Stimulated activated CD8-positive, alpha-beta memory T cell treated with anti-CD3 and anti-CD28 coated beads, Interleukin-7, amount 100 ng/mL, for 1 hour (primary cell): Measurements from ENCODE around the gene HCFC2.
"Not testable (repeated sequence)": the region's sequence is repeated elsewhere in the genome, so short reads cannot be mapped to it uniquely, and the experiment has no call there.

ENCODE experiments used
- DNase-seq, 2 donors: peaks; one replicate each; pipeline ENCODE4 v3.0.0-alpha.2; 2020; ENCODE audit warnings: low read depth in 2 of 2

Gene HCFC2

DNA sequence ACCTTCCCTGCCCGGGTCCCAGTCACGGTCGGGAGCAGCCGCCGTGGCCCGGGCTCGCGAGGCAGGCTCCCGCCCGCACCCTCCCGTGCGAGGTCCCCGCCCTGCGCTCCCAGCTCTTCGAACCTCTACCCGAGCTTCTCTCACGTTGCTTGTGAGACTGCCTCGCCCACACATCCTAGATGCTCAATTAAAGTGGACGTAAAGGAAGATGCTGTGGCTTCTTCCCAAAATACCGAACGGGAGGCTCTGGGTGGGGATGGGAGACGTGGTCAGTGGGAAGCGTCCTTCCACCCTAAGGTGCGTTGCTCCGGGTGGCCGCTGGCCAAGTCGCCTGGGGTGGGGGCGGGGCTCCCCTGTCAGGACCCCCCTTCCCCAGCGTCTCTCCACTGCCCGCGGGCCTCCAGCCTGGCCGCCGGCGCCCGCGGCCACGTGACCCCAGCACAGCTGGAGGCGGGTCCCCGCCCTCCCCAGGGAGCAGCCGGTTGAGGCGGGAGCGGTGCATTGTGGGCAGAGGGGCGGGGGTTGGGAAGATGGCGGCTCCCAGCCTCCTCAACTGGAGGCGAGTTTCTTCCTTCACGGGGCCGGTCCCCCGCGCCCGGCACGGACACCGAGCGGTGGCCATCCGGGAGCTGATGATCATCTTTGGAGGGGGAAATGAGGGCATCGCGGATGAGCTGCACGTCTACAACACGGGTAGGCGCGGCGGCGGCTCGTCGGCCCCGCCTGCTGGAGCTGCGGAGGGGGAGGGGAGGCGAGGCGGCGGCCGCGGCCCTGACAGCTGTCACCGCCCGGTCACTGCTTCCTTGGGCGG, at the start of gene HCFC2:
HCFC2 (plus strand) TSS at position 501 of the 811 bp plus-strand sequence; CDS start at position 531, 30 bp downstream.
- peak; percentile 75 to 76 for DNase-seq

DNA sequence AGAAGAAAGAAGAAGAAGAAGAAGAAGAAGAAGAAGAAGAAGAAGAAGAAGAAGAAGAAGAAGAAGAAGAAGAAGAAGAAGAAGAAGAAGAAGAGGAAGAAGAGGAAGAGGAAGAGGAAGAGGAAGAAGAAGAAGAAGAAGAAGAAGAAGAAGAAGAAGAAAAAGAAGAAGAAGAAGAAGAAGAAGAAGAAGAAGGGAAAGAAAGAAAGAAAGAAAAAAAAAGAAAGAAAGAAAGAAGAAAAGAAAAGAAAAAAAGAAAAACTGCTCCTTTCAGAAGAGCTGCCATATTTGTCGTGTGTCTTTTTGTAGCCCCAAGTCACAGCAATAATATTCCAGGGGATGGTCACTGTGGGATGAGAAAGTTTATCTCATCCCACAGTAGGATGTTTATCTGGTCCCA, 42.5 kb upstream of the HCFC2 start:
- DNase-seq = not testable (repeated sequence)

DNA sequence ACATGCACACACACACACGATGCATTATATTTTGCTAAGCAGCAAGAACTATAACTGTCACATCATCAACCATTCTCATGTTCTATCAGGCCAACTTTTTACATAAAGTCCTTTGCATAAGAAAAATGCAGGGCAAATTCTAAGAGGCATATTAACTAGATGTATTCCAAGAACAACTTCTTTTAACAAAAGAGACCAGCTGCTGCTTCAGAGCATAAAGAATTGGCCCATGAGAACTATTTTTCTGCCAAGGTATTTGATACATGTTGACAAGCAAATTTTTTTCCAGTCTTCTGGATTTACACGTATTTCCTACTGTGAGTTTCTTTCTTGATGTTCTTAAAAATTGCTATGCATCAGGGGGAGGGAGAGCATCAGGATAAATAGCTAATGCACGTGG, 41.5 kb upstream of the HCFC2 start:
- DNase-seq = no peak

- DNase-seq = no peak
Measured at GRCh38 chr12:104023710-104024109, 40.6 kb upstream of the HCFC2 start.

DNA sequence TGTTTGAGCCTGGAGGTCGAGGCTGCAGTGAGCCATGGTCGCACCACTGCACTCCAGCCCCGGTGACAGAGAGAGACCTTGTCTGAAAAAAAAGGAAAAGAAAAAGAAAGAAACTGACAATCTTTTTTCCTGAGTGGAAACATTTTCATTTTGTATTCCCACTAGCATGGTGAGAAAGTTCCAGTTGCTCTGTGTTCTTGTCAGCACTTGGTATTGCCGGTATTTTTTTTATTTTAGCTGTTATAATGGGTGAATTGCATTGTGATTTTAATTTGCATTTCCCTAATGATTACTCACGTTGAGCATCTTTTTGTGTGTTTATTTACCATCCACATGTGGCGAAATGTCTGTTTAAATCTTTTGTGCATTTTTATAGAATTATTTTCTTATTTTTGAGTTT, 40.0 kb upstream of the HCFC2 start:
- DNase-seq = no peak

DNA sequence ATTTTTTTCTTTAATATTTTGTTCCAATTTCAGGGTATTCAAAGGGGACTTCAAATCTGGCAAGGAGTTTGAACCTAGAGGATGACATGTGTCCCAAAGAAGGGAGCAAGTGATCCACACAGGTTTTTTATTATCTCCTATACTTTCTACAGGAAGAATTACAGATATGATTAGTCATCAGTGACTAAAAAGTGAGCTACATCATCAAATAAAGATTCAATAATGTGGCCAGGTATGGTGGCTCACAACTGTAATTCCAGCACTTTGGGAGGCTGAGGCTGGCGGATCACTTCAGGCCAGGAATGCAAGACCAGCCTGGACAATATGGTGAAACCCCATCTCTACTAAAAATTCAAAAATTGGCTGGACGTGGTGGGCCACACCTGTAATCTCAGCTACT, 38.6 kb upstream of the HCFC2 start:
- no peak for DNase-seq

DNA sequence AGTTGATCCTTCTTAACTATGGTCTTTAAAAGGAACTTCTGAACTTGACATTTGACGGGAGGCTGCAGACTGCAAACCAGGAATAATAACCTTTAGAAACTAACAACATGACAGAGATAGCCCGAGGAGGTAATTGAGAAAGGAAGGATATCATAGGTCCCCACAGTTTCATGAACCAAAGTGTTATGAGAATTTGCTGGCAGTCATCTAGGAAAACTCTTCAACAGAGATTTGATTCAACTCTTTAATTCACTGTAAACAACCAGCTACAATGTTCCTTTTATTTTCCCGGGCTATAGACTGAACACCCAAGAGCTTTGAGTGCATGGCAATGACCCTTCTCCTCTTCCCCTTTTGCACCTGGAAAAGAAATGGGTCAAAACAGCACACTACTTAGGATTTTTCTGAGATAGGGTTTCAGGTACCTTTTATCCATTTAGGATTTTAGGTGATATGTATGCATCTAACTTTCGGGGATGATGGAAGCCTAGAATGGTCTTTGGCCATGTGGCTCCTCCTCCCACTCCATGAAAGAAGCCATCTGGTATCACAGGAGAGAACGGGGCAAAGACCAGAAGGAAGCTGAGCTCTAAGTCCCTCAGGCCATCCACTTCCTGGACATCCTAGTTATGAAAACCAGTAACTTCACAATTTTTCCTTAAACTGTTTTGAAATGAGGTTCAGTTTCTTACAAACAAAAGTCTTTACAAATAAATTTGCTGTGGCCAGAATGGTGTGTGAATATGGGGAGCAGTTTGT, 37.3 kb upstream of the HCFC2 start:
- DNase-seq = no peak

DNA sequence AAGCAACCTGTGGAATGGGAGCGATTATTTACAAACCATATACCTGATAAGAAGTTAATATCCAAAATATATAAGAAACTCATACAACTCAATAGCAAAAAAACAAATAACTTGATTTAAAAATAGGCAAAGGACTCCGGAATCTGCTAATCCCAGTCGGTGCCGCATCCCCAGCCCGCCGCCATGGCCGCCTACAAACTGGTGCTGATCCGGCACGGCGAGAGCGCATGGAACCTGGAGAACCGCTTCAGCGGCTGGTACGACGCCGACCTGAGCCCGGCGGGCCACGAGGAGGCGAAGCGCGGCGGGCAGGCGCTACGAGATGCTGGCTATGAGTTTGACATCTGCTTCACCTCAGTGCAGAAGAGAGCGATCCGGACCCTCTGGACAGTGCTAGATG, 33.7 kb upstream of the HCFC2 start:
- not testable (repeated sequence) for DNase-seq

- DNase-seq = not testable (repeated sequence)
Measured at GRCh38 chr12:104036143-104036542, 28.2 kb upstream of the HCFC2 start.

DNA sequence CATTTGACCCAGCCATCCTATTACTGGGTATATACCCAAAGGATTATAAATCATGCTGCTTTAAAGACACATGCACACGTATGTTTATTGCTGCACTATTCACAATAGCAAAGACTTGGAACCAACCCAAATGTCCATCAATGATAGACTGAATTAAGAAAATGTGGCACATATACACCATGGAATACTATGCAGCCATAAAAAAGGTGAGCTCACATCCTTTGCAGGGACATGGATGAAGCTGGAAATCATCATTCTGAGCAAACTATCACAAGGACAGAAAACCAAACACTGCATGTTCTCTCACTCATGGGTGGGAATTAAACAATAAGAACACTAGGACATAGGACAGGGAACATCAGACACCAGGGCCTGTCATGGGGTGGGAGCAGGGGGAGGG, 24.6 kb upstream of the HCFC2 start:
- DNase-seq = not testable (repeated sequence)

GRCh38 chr12:104042580-104042979, 21.8 kb upstream of the HCFC2 start:
- DNase-seq = no peak

DNA sequence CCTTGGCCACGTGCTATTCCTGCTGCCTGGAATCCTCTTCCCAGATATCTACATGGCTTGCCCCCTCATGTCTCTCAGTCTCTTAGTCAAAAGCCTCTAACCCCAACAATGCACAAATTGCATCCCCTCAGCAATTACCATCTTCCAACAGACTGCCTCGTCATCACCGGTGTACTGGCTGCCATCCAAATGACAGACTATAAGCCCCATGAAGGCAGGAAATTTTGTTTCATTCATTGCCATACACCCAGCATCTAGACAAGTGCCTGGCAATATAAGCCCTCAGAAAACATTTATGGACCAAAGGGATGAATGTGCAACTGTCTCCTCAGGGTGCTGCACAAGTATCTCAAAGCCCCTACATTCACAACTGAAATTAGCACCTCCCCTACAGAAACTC, 20.2 kb upstream of the HCFC2 start:
- DNase-seq = no peak

- DNase-seq = no peak
Measured at GRCh38 chr12:104046306-104046705, 18.0 kb upstream of the HCFC2 start.

DNA sequence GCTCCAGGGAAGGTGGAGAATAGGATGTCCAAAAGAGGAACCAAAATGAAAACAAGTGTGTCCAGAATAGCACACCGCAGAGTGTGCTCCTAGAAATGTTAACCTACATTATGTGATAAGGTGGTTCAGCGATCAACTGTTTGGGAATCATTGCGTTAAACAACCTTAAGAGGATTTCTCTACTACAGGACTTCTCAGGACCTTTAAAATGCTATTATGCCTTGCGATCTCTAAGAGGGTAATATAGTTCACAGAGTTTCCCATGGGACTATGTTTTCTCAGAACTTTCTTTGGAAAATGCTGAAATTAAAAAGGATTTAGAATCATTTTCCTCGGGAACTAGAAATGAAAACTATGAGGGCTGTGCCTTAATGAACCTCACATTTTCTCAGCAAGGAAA, 16.2 kb upstream of the HCFC2 start:
- DNase-seq = no peak

DNA sequence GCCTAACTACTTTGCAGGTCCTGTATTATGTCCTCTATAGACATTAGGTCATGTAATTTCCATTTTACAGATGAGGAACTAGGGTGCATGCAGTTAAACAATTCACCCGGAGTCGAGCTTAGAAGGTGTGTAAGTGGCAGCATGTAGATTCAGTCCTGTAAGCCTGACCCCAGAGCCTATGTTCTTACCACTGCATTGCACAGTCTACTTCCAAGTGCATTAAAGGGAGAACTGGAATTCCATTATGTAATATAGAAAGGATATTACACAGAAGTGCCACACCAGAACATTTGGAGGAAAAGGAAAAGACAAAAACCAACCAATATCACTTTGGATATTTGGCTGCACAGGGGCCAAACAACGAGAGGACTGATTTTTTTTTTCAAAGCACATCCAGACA, 15.5 kb upstream of the HCFC2 start:
- no peak for DNase-seq

GRCh38 chr12:104049278-104049902, 14.9 kb upstream of the HCFC2 start:
- DNase-seq = no peak

- DNase-seq = no peak
Measured at GRCh38 chr12:104049903-104050356, 14.4 kb upstream of the HCFC2 start, which contains the start of gene GLT8D2. TSS of gene GLT8D2 (minus strand) at chr12:104050187. CDS start at chr12:104019648, 30,539 bp downstream.

DNA sequence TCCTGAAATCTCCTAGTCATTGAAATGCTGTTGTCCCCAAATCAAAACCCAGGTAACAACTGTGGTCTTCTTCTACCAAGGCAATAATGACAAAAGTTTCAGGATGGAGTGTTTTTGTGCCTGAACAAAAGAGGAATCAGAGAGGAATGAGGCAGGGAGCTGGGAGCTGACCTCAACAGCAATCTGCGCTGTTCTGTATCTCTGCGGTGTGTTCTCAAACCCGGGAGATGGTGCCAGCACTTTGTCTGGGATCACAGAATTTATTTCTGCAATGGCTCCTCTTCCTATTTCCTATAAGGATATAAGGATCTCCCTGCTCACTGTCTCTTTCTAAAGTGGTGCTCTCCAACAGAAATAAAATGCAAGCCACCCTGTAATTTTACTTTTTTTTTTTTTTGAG, 13.9 kb upstream of the HCFC2 start:
- no peak for DNase-seq

GRCh38 chr12:104054681-104055346, 9.5 kb upstream of the HCFC2 start:
- DNase-seq = no peak

- DNase-seq = no peak
Measured at GRCh38 chr12:104055686-104056388, 8.5 kb upstream of the HCFC2 start.

GRCh38 chr12:104056419-104056972, 7.8 kb upstream of the HCFC2 start:
- DNase-seq = no peak
